Measurements from ENCODE around the gene GFRA4.
"Not testable (repeated sequence)": the region's sequence is repeated elsewhere in the genome, so short reads cannot be mapped to it uniquely, and the experiment has no call there.

The GFRA4 gene

DNA sequence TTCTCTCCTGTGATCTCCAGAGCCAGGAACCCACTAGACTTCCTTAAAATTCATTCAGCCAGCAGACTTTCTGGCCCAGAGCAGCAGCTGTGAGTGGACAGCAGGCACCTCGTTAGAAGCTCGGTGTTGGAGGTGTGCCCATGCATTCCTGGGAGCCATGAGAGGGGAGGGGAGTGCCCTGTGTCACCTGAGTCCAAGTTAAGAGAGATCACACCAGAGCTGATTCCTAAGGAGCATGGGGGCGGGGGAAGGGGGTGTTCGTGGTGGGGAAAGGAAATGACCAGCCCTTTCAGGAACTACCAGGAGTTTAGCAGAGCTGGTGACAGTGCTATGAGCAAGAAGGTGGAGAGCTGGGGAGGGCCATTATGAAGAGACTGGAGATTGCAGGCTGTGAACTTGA, 46.9 kb downstream of the GFRA4 start:
- no peak overlapping the region for H3K27ac ChIP-seq

GRCh38 chr20:3615171-3615840, 47.9 kb downstream of the GFRA4 start:
- not testable (repeated sequence) for H3K4me1 ChIP-seq; H3K27me3 ChIP-seq (ENCODE audit: control insufficient read depth, insufficient read depth, low read length); H3K36me3 ChIP-seq (ENCODE audit: control insufficient read depth, insufficient read depth, low read length); H2AFZ ChIP-seq; H3K9ac ChIP-seq; H3K4me3 ChIP-seq (ENCODE audit: low read depth, low read length); H3K79me2 ChIP-seq; H3K4me2 ChIP-seq (ENCODE audit: low read length); H3K9me3 ChIP-seq (ENCODE audit: control insufficient read depth, low read length); H3K27ac ChIP-seq

More for the DNA sequence above, 46.9 kb downstream of the GFRA4 start:
- Histone ChIP-seq H3K27me3 (ENCODE audit: control insufficient read depth, insufficient read depth, low read length) (no peaks in the 10 kb centered on the region), H3K4me1 (no peaks in the 10 kb centered on the region), H3K36me3 (ENCODE audit: control insufficient read depth, insufficient read depth, low read length) (no peaks in the 10 kb centered on the region), H3K9ac (no peak overlapping the region), H3K79me2 (no peaks in the 10 kb centered on the region), H2AFZ (no peak overlapping the region), H3K9me3 (ENCODE audit: control insufficient read depth, low read length) (no peaks in the 10 kb centered on the region), H3K4me2 (ENCODE audit: low read length) (no peak overlapping the region), H3K4me3 (ENCODE audit: low read depth, low read length) (no peak overlapping the region)
- no peak for TF ChIP-seq CTCF (IDR thresholded peaks at IDR 0.05)

DNA sequence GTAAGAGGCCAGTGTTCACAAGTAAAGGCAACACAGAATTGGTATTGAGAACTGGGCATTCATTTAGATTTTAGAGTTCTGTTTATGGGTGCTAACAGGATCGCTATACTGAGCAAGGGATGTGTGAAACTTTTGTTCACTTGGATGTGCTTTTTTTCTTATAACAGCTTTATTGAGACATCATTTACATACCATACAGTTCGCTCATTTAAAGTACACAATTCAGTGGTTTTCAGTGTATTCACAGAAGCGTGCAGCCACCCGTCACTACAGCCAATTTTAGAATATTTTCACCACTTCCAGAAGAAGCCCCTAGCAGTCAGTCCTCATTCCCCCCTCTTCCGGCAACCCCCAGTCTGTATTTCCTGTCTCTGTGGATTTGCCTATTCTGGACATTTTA, 48.7 kb downstream of the GFRA4 start:
- Histone ChIP-seq H3K27me3 (ENCODE audit: control insufficient read depth, insufficient read depth, low read length) (no peaks in the 10 kb centered on the region), H3K4me3 (ENCODE audit: low read depth, low read length) (no peak overlapping the region), H3K4me2 (ENCODE audit: low read length) (no peak overlapping the region), H3K36me3 (ENCODE audit: control insufficient read depth, insufficient read depth, low read length) (no peaks in the 10 kb centered on the region), H3K9me3 (ENCODE audit: control insufficient read depth, low read length) (no peaks in the 10 kb centered on the region), H3K79me2 (no peaks in the 10 kb centered on the region), H3K9ac (no peak overlapping the region), H3K27ac (no peak overlapping the region), H3K4me1 (no peaks in the 10 kb centered on the region), H2AFZ (no peak overlapping the region)
- no peak for TF ChIP-seq CTCF (IDR thresholded peaks at IDR 0.05)

GRCh38 chr20:3613821-3614440, 49.3 kb downstream of the GFRA4 start:
- H3K9ac ChIP-seq, result no peak overlapping the region
- no peak overlapping the region for H2AFZ ChIP-seq
- no peak for TF ChIP-seq CTCF (IDR thresholded peaks at IDR 0.05)
- H3K9me3 ChIP-seq (ENCODE audit: control insufficient read depth, low read length), result no peaks in the 10 kb centered on the region
- no peaks in the 10 kb centered on the region for H3K36me3 ChIP-seq (ENCODE audit: control insufficient read depth, insufficient read depth, low read length)
- no peaks in the 10 kb centered on the region for H3K27me3 ChIP-seq (ENCODE audit: control insufficient read depth, insufficient read depth, low read length)
- no peaks in the 10 kb centered on the region for H3K79me2 ChIP-seq
- no peaks in the 10 kb centered on the region for H3K4me1 ChIP-seq
- H3K4me2 ChIP-seq (ENCODE audit: low read length), result no peak overlapping the region
- H3K27ac ChIP-seq, result no peak overlapping the region
- H3K4me3 ChIP-seq (ENCODE audit: low read depth, low read length), result no peak overlapping the region

DNA sequence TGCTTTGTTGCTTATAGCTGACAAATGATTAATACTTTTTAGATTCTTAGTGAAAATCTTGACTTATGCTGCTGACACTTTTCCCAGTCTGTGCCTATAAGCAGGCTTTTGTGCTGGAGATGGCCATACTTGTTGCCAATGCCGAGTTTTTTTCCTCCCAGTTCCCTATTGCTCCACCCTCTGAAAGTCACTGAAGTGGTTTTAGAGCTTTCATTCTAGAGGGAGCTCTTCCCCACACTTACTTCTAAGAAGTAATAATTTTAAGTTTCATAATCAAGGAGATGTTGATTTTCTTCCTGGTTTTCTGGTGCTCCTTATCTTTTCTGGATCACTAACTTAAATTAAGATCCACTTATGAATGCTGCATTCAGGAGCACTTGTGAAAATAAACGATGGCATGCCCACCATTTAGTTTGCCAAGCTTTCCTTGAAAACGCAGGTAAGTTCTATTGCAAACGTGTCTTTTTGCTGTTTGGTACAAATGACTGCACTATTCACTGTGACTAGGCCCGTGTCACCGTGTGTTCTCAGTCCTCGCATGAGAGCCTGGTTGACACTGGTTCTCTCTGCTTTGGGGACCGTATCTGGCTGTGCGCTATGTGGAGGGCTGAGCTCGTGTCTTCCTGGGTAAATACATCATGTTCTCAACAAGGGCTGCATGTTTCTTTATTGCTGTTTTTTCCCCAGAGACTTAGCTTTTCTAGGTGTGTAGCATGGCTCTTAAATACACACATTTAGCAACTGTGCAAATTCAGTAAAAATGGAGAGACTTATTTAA, 50.2 kb downstream of the GFRA4 start:
- Histone ChIP-seq H3K36me3 (ENCODE audit: control insufficient read depth, insufficient read depth, low read length) (no peaks in the 10 kb centered on the region), H3K4me3 (ENCODE audit: low read depth, low read length) (no peak overlapping the region)

More for the DNA sequence above, 50.2 kb downstream of the GFRA4 start:
- TF ChIP-seq CTCF (IDR thresholded peaks at IDR 0.05), result no peak
- H2AFZ ChIP-seq, result no peak overlapping the region
- H3K79me2 ChIP-seq, result no peaks in the 10 kb centered on the region
- H3K9me3 ChIP-seq (ENCODE audit: control insufficient read depth, low read length), result no peaks in the 10 kb centered on the region
- no peak overlapping the region for H3K9ac ChIP-seq
- H3K27me3 ChIP-seq (ENCODE audit: control insufficient read depth, insufficient read depth, low read length), result no peaks in the 10 kb centered on the region
- H3K27ac ChIP-seq, result no peak overlapping the region
- no peaks in the 10 kb centered on the region for H3K4me1 ChIP-seq
- H3K4me2 ChIP-seq (ENCODE audit: low read length), result no peak overlapping the region

All from parathyroid adenoma (tissue), 2 donors.